Right cardiac atrium (tissue), 5 donors: Measurements from ENCODE around the gene BNIP3. TPM values are rescaled to one million over a fixed set of nuclear protein-coding genes. Genes with fewer than 3 reads are reported as not detected.
"Not testable (repeated sequence)": the region's sequence is repeated elsewhere in the genome, so short reads cannot be mapped to it uniquely, and the experiment has no call there.

Experiments
- ATAC-seq, 2 donors: fragments of 200-7000 bp; cut with Tn5 transposase; one replicate each; pipeline versions ENCODE4 v1.8.0 to v1.9.1; 2020; ENCODE audit warnings: moderate library complexity in 2 of 2, mild to moderate bottlenecking in 1 of 2
- DNase-seq, 3 donors: peaks; one replicate each; pipeline ENCODE4 v3.0.0-alpha.2; 2020
- H3K27ac ChIP-seq: one replicate; pipeline ENCODE4 v1.5.1; 2013; ENCODE audit warnings: mild to moderate bottlenecking, low read length, control low read depth, moderate library complexity
- H3K27me3 ChIP-seq: one replicate; pipeline ENCODE4 v1.6.1; 2013; ENCODE audit not compliant: control insufficient read depth, insufficient read depth
- H3K4me1 ChIP-seq: one replicate; pipeline ENCODE4 v1.6.1; 2013; ENCODE audit warnings: low read length; ENCODE audit not compliant: control insufficient read depth, insufficient read depth
- H3K4me3 ChIP-seq: one replicate; pipeline ENCODE4 v1.5.1; 2013; ENCODE audit warnings: low read length, control low read depth
- H3K9me3 ChIP-seq: one replicate; pipeline ENCODE4 v1.6.1; 2013; ENCODE audit warnings: low read length; ENCODE audit not compliant: control insufficient read depth
- WGBS: extraction: QIAGEN DNeasy Blood & Tissue Kit; methylation state at CpG from one replicate; pipeline ENCODE4 v1.1.7; 2013; 5-methylcytosine and 5-hydroxymethylcytosine counted together
- intact Hi-C, 4 donors: fragments of 100-400 bp; cut with DNase I; formaldehyde crosslinking; loops; one replicate each; pipeline versions ENCODE4 v1.11.0 to v1.14.0; 2022 to 2023
- polyA plus RNA-seq: library from polyadenylated mRNA; stranded (reverse); fragments of 200-250 nt; gene quantifications from one replicate; pipeline ENCODE4 v1.2.3, GENCODE V29; 2013
- total RNA-seq, 4 donors: library from RNA; stranded (reverse); fragmentation: NEBNext Ultra II Directional; extraction: Animal tissue kit (Norgen Biotek cat#: 25700); gene quantifications; one replicate each; pipeline ENCODE4 v1.2.1, GENCODE V29; 2021
- donor health status: healthy with polysubstance abuse.
- donor health status: DM: no; HTN: yes; CAD: no.
- donor health status: DM: no; HTN: no; CAD: no.
- donor health status: DM: no; HTN: yes; CAD: no; lungs with severe emphysema.
- donor health status: DM: yes; HTN: yes; CAD: no.

BNIP3 gene
- total and polyA plus RNA-seq, 5 donors, result 64.8 to 114 (median 86.1) TPM

GRCh38 chr10:131987301-131987700 lies 5.6 kb upstream of the BNIP3 start:
- WGBS, result 95% methylated on average over 4 of the region's 5 CpGs
- H3K4me3 ChIP-seq, ATAC-seq, intact Hi-C loops, H3K27me3 ChIP-seq, H3K27ac ChIP-seq, H3K9me3 ChIP-seq, H3K4me1 ChIP-seq, DNase-seq: not testable (repeated sequence)

GRCh38 chr10:131986851-131987250 lies 5.1 kb upstream of the BNIP3 start:
- H3K27ac ChIP-seq, intact Hi-C loops, H3K4me1 ChIP-seq, ATAC-seq, H3K9me3 ChIP-seq, H3K4me3 ChIP-seq, H3K27me3 ChIP-seq, DNase-seq: not testable (repeated sequence)
- WGBS, result 97% methylated on average over 7 of the region's 7 CpGs

- no peaks in the 10 kb centered on the region for H3K9me3 ChIP-seq
- H3K4me3 ChIP-seq, result no peak overlapping the region
- H3K4me1 ChIP-seq, result peaks cover 2% of the 10 kb centered on the region
- intact Hi-C loops, result no loop called here
- 72% methylated on average over 6 of the region's 6 CpGs for WGBS
- DNase-seq, result no peak
- no peaks in the 10 kb centered on the region for H3K27me3 ChIP-seq
- no peak for ATAC-seq
- no peak overlapping the region for H3K27ac ChIP-seq
Measured at GRCh38 chr10:131983780-131984179, 2.1 kb upstream of the BNIP3 start.

GRCh38 chr10:131982796-131983195 lies 1.1 kb upstream of the BNIP3 start:
- no peak overlapping the region for H3K27ac ChIP-seq
- intact Hi-C loops, result no loop called here

DNA sequence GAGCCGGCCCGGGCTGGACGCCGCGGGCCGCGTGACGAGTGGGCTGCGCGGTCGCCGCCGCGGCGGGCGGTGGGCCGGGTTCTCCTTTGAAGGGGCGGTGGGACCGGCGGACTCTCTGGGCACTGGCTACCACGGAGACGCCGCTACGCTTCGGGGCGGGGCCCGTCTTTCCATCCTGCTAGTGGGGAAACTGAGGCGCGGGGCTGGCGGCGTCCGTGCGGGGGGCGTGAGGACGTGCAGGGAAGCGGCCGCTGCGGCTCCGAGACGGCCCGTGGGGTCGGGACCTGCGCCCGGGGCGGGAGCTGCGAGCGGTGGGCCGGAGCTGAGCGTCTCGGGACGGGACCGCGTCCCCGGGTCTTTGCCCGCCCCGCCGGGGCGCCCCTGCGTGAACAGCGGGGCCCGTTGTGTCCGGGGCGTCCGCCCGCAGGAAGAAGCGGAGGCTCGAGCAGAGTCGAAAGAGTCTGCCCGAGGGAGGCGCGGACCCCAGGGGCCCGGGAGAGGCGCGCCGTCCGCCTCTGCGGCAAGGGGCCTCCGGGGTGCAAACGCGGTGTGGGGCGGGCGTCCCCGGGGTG lies 548 bp upstream of the BNIP3 start:
- ATAC-seq, result peak in 1 of 2 donors; percentile 2
- Histone ChIP-seq H3K27me3 (no peaks in the 10 kb centered on the region), H3K9me3 (no peaks in the 10 kb centered on the region), H3K27ac (peak overlapping the region; percentile 58), H3K4me1 (peaks cover 2% of the 10 kb centered on the region), H3K4me3 (peak overlapping the region; percentile 77)
- 3% methylated on average over 83 of the region's 83 CpGs for WGBS
- intact Hi-C loops, result no loop called here
- peak in 1 of 3 donors; percentile 69 for DNase-seq

More at GRCh38 chr10:131982796-131983195, 1.1 kb upstream of the BNIP3 start:
- H3K9me3 ChIP-seq, result no peaks in the 10 kb centered on the region
- H3K27me3 ChIP-seq, result no peaks in the 10 kb centered on the region
- H3K4me3 ChIP-seq, result peak overlapping the region; percentile 77
- DNase-seq (peak in 1 of 3 donors; percentile 70), ATAC-seq (no peak)
- peaks cover 2% of the 10 kb centered on the region for H3K4me1 ChIP-seq
- WGBS, result 67% methylated on average over 21 of the region's 21 CpGs

DNA sequence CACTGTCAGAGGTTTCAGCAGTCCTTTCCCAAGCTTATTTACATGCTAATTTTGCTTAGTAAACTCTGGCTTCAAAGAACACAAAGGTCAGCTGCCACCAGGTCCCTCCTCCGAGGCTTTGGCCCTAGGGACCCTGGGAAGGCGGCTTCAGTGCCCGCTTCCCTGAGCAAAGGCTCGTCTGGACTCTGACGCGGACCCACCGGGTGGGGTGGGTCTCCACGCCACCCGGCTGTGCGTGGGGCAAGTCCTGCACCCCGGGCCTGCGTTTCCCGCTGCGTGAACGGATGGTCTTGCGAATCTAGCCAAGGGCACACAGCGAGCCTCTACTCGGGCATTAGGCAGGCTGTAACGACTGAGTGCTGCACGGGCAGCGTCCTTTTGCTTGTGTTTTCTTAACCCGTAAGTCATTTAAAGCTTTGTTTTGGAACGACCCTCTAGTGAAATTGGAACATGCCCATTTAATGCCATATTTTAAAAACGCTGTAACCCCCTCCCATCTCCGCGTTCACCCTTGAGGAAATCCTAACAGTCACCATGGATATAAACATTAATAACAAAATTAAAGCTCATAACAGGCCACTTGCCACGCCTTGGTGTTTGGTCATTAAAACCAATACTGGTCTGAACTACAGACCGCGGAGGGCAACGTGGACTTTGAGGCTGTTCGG lies 828 bp downstream of the BNIP3 start:
- Histone ChIP-seq H3K4me1 (peaks cover 3% of the 10 kb centered on the region), H3K27ac (peak overlapping the region; percentile 14), H3K9me3 (no peaks in the 10 kb centered on the region), H3K27me3 (no peaks in the 10 kb centered on the region), H3K4me3 (peak overlapping the region; percentile 77)
- peak in 1 of 2 donors; percentile 3 for ATAC-seq
- intact Hi-C loops, result no loop called here
- 5% methylated on average over 31 of the region's 31 CpGs for WGBS
- DNase-seq, result peak in 1 of 3 donors; percentile 63

DNA sequence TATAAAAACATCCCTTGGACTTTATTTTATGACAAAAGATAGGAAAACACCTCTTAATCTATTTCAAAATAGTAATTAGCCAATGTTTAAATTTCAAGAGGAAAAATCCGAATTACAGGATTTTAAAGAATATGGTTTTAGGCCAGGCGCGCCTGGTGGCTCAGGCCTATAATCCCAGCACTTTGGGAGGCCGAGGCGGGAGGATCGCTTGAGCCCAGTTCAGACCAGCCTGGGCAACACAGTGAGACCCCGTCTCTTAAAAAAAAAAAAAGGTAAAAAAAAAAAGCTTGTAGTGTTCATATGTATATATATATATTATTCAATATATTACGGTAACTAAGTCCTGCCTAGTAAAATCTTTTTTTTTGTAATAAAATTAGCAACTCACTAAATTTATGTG lies 1.4 kb downstream of the BNIP3 start:
- H3K9me3 ChIP-seq, result no peaks in the 10 kb centered on the region
- no peak for ATAC-seq
- no peaks in the 10 kb centered on the region for H3K27me3 ChIP-seq
- WGBS, result 86% methylated on average over 8 of the region's 8 CpGs
- intact Hi-C loops, result no loop called here
- DNase-seq, result no peak
- H3K4me3 ChIP-seq, result peak overlapping the region; percentile 77
- H3K4me1 ChIP-seq, result peaks cover 7% of the 10 kb centered on the region
- H3K27ac ChIP-seq, result no peak overlapping the region

DNA sequence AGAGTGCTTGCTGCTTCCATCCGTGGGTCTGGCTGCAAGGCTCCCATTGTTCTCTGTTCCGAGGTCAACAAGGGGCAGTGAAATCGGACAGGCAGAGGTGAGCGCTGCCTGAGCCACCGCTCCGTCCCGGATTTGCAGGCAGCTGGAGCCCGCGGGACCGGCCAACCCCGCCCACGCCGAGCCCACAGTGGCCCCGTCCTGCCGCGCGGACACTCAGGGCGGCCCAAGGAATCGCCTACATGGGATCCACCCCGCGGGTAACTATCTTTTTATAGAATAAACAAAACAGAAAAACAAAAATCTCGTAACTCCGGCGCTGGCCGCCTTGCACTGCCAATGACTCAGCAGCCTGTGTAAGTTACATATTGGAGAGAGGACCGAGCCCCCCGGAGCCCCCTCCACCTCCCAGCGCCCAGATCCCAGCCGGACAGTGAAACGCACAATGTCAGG lies 1.9 kb downstream of the BNIP3 start:
- ATAC-seq (peak; percentile 37 to 55), DNase-seq (peak; percentile 53 to 83 (median 82))
- intact Hi-C loops, result loop anchor here in 1 of 4 donors (10.0 kb wide), 1 partner anchor 75 kb away; the partner anchor contains the start of gene PPP2R2D
- WGBS, result 10% methylated on average over 30 of the region's 30 CpGs
- no peaks in the 10 kb centered on the region for H3K27me3 ChIP-seq
- no peak overlapping the region for H3K27ac ChIP-seq
- H3K4me1 ChIP-seq, result peaks cover 7% of the 10 kb centered on the region
- no peaks in the 10 kb centered on the region for H3K9me3 ChIP-seq
- peak overlapping the region; percentile 55 for H3K4me3 ChIP-seq

DNA sequence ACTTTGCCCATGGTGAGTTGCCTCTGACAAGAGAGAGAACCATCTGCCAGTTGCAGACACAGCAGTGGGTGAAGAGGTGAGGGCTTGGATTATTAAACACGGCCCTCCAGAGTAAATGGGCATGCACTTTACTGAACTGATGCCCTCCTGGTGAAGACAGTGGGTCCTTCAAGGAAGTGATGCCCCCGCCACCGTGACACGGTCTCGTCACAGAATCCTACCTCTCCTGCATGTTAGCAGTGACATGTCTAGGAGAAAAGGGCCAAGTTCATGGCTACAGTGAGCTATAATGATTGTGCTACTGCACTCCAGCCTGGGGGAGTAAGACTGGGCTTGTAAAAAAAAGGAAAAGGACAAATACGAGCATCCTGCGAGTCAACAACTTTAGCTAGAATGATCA lies 2.4 kb downstream of the BNIP3 start:
- peak overlapping the region; percentile 55 for H3K4me3 ChIP-seq
- intact Hi-C loops, result loop anchor here in 1 of 4 donors (10.0 kb wide), 1 partner anchor 75 kb away; the partner anchor contains the start of gene PPP2R2D
- ATAC-seq (no peak), DNase-seq (no peak)
- no peaks in the 10 kb centered on the region for H3K27me3 ChIP-seq
- WGBS, result 51% methylated on average over 7 of the region's 7 CpGs
- no peak overlapping the region for H3K27ac ChIP-seq
- H3K4me1 ChIP-seq, result peaks cover 7% of the 10 kb centered on the region
- H3K9me3 ChIP-seq, result no peaks in the 10 kb centered on the region

DNA sequence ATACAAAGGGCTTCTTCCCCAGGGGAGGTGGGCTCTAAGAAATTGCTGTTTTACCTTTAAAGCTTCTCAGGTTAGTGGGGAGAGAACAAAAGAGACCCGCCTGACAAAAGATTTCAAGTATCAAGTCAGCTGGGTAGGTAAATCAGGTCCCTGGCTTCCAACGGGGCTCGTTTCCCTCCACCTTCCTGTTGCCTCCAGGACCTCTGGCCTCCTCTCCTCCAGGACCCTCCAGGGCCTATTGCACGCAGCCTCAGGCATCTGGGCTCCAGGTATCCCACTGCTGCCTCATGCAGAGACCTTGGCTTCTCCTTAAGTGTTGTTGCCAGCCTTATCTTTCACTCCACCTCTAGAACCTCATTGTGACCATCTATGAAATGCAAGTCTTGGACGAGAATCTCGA lies 2.9 kb downstream of the BNIP3 start:
- Histone ChIP-seq H3K4me3 (no peak overlapping the region), H3K27ac (no peak overlapping the region), H3K9me3 (no peaks in the 10 kb centered on the region), H3K4me1 (peaks cover 7% of the 10 kb centered on the region), H3K27me3 (no peaks in the 10 kb centered on the region)
- ATAC-seq (no peak), DNase-seq (no peak)
- 72% methylated on average over 6 of the region's 6 CpGs for WGBS
- intact Hi-C loops, result loop anchor here in 1 of 4 donors (10.0 kb wide), 1 partner anchor 74 kb away; the partner anchor contains the start of gene PPP2R2D

- Histone ChIP-seq H3K27ac (no peak overlapping the region), H3K4me1 (peaks cover 7% of the 10 kb centered on the region), H3K4me3 (no peak overlapping the region), H3K27me3 (no peaks in the 10 kb centered on the region), H3K9me3 (no peaks in the 10 kb centered on the region)
- WGBS, result 66% methylated on average over 3 of the region's 3 CpGs
- DNase-seq (no peak), ATAC-seq (no peak)
- intact Hi-C loops, result loop anchor here in 1 of 4 donors (10.0 kb wide), 1 partner anchor 74 kb away; the partner anchor contains the start of gene PPP2R2D
Measured at GRCh38 chr10:131978366-131978765, 3.4 kb downstream of the BNIP3 start.
